ENCODE measurements around the gene ARAP2.

The ARAP2 gene

GRCh38 chr4:36215627-36216026 lies 28.7 kb downstream of the ARAP2 start:
- CTCF ChIA-PET, result no interaction called here
- no peak overlapping the region for H3K27ac ChIP-seq (ENCODE audit: extremely low read depth, low read depth, low read length)
- TF ChIP-seq ZNF654 (tag by site-specific recombination; IDR thresholded peaks at IDR 0.05; ENCODE audit: low read depth), result no peak
- TF ChIP-seq ZNF311 (tag by site-specific recombination; IDR thresholded peaks at IDR 0.05; ENCODE audit: borderline replicate concordance), result no peak
- H3K9me3 ChIP-seq (ENCODE audit: control insufficient read depth, insufficient read depth, low read depth, low read length), result no peaks in the 10 kb centered on the region
- peaks cover 3% of the 10 kb centered on the region; the same call in 1 of the 2 replicates for H3K4me1 ChIP-seq (ENCODE audit: control insufficient read depth, insufficient read depth, low read length)
- no peak overlapping the region for H3K4me3 ChIP-seq (ENCODE audit: low read depth, low read length)
- H3K36me3 ChIP-seq (ENCODE audit: control insufficient read depth in 2 of 2, insufficient read depth in 1 of 2, low read length in 2 of 2), result no peaks in the 10 kb centered on the region
- POLR2A ChIA-PET, result no interaction called here

GRCh38 chr4:36214735-36215485 lies 29.4 kb downstream of the ARAP2 start:
- CTCF ChIA-PET, result no interaction called here
- Histone ChIP-seq H3K27ac (ENCODE audit: extremely low read depth, low read depth, low read length) (no peak overlapping the region), H3K4me3 (ENCODE audit: low read depth, low read length) (no peak overlapping the region), H3K9me3 (ENCODE audit: control insufficient read depth, insufficient read depth, low read depth, low read length) (no peaks in the 10 kb centered on the region), H3K36me3 (ENCODE audit: control insufficient read depth in 2 of 2, insufficient read depth in 1 of 2, low read length in 2 of 2) (no peaks in the 10 kb centered on the region), H3K4me1 (ENCODE audit: control insufficient read depth, insufficient read depth, low read length) (peaks cover 3% of the 10 kb centered on the region; the same call in 1 of the 2 replicates)
- POLR2A ChIA-PET, result no interaction called here
- TF ChIP-seq ZNF391 (tag by site-specific recombination; IDR thresholded peaks at IDR 0.05; ENCODE audit: borderline replicate concordance, low read depth), result no peak
- TF ChIP-seq KLF7 (tag by site-specific recombination; IDR thresholded peaks at IDR 0.05; ENCODE audit: borderline replicate concordance), result no peak
- TF ChIP-seq SP2 (tag by site-specific recombination; IDR thresholded peaks at IDR 0.05), result no peak
- no peak for TF ChIP-seq MEIS1 (CRISPR knock-in tag; IDR thresholded peaks at IDR 0.05; ENCODE audit: borderline replicate concordance)
- no peak for TF ChIP-seq ZNF16 (tag by site-specific recombination; IDR thresholded peaks at IDR 0.05; ENCODE audit: low read depth)
- no peak for TF ChIP-seq ZNF596 (tag by site-specific recombination; IDR thresholded peaks at IDR 0.05)
- TF ChIP-seq ZBTB10 (tag by site-specific recombination; IDR thresholded peaks at IDR 0.05), result no peak
- no peak for TF ChIP-seq PRDM2 (tag by site-specific recombination; IDR thresholded peaks at IDR 0.05; ENCODE audit: borderline replicate concordance)
- no peak for TF ChIP-seq ZNF112 (tag by site-specific recombination; IDR thresholded peaks at IDR 0.05)
- TF ChIP-seq ZNF335 (tag by site-specific recombination; conservative IDR thresholded peaks at IDR 0.05), result no peak
- TF ChIP-seq GLIS1 (tag by site-specific recombination; IDR thresholded peaks at IDR 0.05), result no peak
- no peak for TF ChIP-seq ZNF146 (tag by site-specific recombination; IDR thresholded peaks at IDR 0.05)
- TF ChIP-seq HOXA7 (CRISPR knock-in tag; IDR thresholded peaks at IDR 0.05; ENCODE audit: borderline replicate concordance), result no peak
- TF ChIP-seq ZNF473 (tag by site-specific recombination; IDR thresholded peaks at IDR 0.05), result no peak
- no peak for TF ChIP-seq ZNF639 (tag by site-specific recombination; IDR thresholded peaks at IDR 0.05)
- no peak for TF ChIP-seq ZNF239 (tag by site-specific recombination; IDR thresholded peaks at IDR 0.05)
- no peak for TF ChIP-seq PRDM10 (tag by site-specific recombination; IDR thresholded peaks at IDR 0.05)
- no peak for TF ChIP-seq ZNF404 (tag by site-specific recombination; IDR thresholded peaks at IDR 0.05)
- TF ChIP-seq ZNF670 (tag by site-specific recombination; IDR thresholded peaks at IDR 0.05; ENCODE audit: low read depth), result no peak

Data from HEK293 (cell line).